NCI-H2171 (cell line): Measurements from ENCODE around the gene TTLL13.

Experiments
- DNase-seq: peaks from one replicate; lab custom pipeline; 2025; lab: John Stamatoyannopoulos, UW

The TTLL13 gene

GRCh38 chr15:90217671-90218394 lies 31.5 kb upstream of the TTLL13 start:
- DNase-seq = no peak

- no peak for DNase-seq
These were observed 29.8 kb upstream of the TTLL13 start for GRCh38 chr15:90219421-90220141.

- DNase-seq = peak; percentile 36
These were observed 28.0 kb upstream of the TTLL13 start for GRCh38 chr15:90221246-90221900.

- no peak for DNase-seq
These were observed 26.8 kb upstream of the TTLL13 start for GRCh38 chr15:90222547-90222946.

GRCh38 chr15:90223441-90224165 lies 25.8 kb upstream of the TTLL13 start:
- no peak for DNase-seq

GRCh38 chr15:90225047-90225446 lies 24.3 kb upstream of the TTLL13 start:
- no peak for DNase-seq

- DNase-seq = no peak
These were observed 23.7 kb upstream of the TTLL13 start for GRCh38 chr15:90225504-90226234.

GRCh38 chr15:90227336-90227735 lies 22.0 kb upstream of the TTLL13 start:
- no peak for DNase-seq

- DNase-seq = no peak
These were observed 21.3 kb upstream of the TTLL13 start for GRCh38 chr15:90227816-90228772.

- no peak for DNase-seq
These were observed 20.4 kb upstream of the TTLL13 start for GRCh38 chr15:90228960-90229359.

GRCh38 chr15:90230071-90230494 lies 19.3 kb upstream of the TTLL13 start:
- DNase-seq = no peak

GRCh38 chr15:90230610-90231009 lies 18.7 kb upstream of the TTLL13 start:
- no peak for DNase-seq

- DNase-seq = no peak
These were observed 18.0 kb upstream of the TTLL13 start for GRCh38 chr15:90231028-90232017.

- no peak for DNase-seq
These were observed 17.2 kb upstream of the TTLL13 start for GRCh38 chr15:90232196-90232595.

GRCh38 chr15:90232941-90233386 lies 16.4 kb upstream of the TTLL13 start:
- no peak for DNase-seq

GRCh38 chr15:90233387-90234095 lies 15.8 kb upstream of the TTLL13 start, which contains the start of gene CIB1:
TSS of gene CIB1 (minus strand) at chr15:90233941. CDS start at chr15:90233885, 56 bp downstream.
- DNase-seq = no peak

GRCh38 chr15:90234096-90234988 lies 15.0 kb upstream of the TTLL13 start, which contains the start of gene GDPGP1:
TSS of gene GDPGP1 (plus strand) at chr15:90234209. CDS start at chr15:90240909, 6,700 bp downstream.
- peak; percentile 90 for DNase-seq
